Lower leg skin (tissue), 3 donors: Measurements from ENCODE around the gene VPS41.

Source experiments
- POLR2A ChIP-seq, 2 donors: fragments of 450-650 bp; IDR thresholded peaks; one replicate each; pipeline ENCODE4 v1.6.1; 2016 to 2017; ENCODE audit warnings: antibody characterized with exemption in 2 of 2, mild to moderate bottlenecking in 1 of 2, moderate library complexity in 1 of 2
- TF ChIP-seq, protein P1 (sequence below), 3 donors: fragments of 450-650 bp; IDR thresholded peaks; one replicate each; pipeline ENCODE4 v1.5.1; 2016; ENCODE audit warnings: antibody characterized with exemption in 3 of 3, mild to moderate bottlenecking in 3 of 3, moderate library complexity in 2 of 3

GRCh38 chr7:38703093-38703492, 205.9 kb downstream of the VPS41 start:
- TF ChIP-seq, protein P1, sequence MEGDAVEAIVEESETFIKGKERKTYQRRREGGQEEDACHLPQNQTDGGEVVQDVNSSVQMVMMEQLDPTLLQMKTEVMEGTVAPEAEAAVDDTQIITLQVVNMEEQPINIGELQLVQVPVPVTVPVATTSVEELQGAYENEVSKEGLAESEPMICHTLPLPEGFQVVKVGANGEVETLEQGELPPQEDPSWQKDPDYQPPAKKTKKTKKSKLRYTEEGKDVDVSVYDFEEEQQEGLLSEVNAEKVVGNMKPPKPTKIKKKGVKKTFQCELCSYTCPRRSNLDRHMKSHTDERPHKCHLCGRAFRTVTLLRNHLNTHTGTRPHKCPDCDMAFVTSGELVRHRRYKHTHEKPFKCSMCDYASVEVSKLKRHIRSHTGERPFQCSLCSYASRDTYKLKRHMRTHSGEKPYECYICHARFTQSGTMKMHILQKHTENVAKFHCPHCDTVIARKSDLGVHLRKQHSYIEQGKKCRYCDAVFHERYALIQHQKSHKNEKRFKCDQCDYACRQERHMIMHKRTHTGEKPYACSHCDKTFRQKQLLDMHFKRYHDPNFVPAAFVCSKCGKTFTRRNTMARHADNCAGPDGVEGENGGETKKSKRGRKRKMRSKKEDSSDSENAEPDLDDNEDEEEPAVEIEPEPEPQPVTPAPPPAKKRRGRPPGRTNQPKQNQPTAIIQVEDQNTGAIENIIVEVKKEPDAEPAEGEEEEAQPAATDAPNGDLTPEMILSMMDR (IDR thresholded peaks at IDR 0.05): no peak
- no peak for TF ChIP-seq POLR2A (IDR thresholded peaks at IDR 0.05)
